GM18873 (cell line): Measurements from ENCODE around the gene TRMT6.

Experiments
- ATAC-seq: cut with Tn5 transposase; IDR thresholded peaks from one replicate; pipeline ENCODE4 v1.9.1; 2021; ENCODE audit warnings: mild to moderate bottlenecking, moderate library complexity, moderate number of reproducible peaks; ENCODE audit not compliant: unreplicated experiment, low FRiP score

TRMT6 gene

DNA sequence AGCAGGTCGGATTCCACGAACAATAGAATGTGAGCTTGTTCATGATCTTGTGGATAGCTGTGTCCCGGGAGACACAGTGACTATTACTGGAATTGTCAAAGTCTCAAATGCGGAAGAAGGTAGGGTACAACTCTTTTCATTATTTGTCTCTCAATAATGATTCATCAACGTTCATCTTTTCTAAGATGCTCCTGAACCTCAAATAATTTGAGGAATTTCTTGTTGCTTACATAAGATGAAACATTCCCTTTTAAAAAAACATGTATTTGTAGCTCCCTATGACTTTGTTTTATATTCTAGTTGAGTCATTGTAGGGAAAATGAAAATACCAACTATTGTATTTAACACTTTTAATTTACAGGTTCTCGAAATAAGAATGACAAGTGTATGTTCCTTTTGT, 17.1 kb upstream of the TRMT6 start:
- no peak for ATAC-seq

DNA sequence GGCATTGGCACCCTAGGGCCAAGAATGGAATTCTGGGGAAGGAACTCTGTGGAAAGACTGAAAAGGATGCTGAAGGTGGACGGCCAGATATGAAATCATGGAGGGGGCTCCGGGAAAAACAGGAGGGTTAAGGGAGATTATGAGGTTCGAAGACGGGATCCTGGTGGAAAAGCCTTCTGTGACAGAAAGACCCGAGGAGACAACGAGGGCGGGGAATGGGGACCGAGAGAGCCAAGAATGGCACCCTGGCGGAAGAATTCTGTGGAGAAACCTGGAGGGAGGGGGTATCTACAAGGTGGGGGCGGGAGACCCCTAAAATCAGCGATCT, 426 bp downstream of the TRMT6 start:
- no peak for ATAC-seq

DNA sequence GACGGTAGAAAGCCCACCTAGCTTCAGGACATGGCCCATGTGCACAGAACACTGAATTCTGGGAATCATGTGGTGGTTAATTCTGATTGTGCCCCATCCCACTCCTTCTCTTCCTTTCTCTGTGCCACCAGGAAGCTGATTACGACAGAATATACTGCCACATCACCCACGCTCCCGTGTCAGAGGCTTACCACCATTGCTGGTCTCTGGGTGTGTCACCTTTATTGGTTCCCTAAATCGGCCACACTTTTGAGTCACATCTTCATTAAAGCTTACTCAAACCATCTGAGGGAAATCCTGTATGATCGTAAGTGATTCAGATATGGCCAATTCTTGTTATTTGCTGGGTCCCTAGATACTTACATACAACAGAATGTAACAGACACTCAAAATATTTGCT, 3.1 kb downstream of the TRMT6 start:
- no peak for ATAC-seq

DNA sequence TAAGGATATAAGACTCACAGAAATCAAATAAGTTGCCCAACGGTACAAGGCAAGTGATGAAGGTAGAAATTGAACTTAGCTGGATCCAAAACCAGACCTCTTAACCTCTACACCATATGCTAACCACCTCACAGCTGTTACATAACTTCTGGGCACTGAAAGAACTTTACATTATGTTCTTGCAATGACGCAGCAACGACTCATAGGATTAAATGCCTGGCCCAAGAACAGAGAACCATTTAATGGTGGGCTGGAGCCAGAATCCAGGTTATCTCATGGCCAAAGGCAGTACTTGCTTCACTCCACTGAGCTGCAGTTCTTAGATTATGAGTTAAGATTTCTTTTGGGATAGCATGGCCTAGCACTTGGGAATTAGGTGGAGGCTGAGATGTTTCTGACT, 4.4 kb downstream of the TRMT6 start:
- no peak for ATAC-seq

- ATAC-seq: no peak
Observed at GRCh38 chr20:5938456-5939029, 11.8 kb downstream of the TRMT6 start.

- ATAC-seq: no peak
Observed at GRCh38 chr20:5936238-5936637, 14.1 kb downstream of the TRMT6 start.

DNA sequence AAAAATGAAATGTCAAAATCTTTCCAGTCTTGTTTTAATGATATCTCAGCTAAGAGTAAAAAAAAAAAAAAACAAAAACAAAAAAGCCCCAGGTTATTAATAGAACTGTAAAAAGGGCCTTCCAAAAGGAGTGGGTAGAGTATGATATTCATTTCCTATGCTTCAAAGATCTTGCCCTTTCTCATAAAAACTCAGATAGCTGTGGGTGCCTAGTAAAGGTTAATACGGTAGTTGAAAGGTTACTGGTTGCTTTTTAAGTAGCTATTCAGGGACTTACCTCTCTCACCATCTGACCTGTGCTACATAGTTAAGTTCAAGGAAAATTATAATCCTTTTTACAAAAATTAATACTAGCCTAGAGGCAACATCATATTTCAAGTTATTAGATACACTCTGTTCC, 14.9 kb downstream of the TRMT6 start:
- ATAC-seq: no peak

DNA sequence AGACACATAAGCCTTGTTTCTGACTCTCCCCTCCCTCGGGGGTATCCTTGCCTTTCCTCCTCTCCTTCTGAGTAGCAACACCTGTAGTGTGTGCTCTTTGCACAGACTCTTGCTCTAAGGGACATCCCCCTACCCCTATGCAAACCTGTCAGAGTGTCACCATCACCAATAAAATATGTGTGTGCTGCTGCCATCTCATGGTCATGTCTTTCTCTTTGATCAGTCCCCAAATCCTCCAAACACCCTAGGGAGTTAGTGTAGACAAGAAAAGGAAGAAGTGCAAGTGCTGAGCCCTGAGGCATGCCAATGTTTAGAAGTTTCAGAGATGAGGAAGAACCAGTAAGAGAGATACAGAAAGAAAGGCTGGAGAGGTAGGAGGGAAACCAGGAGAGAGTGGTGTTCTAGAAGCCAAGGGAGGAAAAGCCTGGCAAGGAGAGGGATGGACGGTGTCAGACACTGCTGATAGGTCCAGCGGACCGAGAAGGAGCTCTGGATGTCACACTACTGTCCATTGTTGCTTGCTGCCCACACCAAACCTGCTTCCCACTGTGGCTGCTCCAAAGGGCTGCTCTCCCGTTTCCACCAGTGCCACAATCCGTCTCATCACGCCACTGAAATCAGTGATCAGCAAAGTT, 16.4 kb downstream of the TRMT6 start:
- no peak for ATAC-seq

GRCh38 chr20:5932796-5933195, 17.5 kb downstream of the TRMT6 start:
- no peak for ATAC-seq

DNA sequence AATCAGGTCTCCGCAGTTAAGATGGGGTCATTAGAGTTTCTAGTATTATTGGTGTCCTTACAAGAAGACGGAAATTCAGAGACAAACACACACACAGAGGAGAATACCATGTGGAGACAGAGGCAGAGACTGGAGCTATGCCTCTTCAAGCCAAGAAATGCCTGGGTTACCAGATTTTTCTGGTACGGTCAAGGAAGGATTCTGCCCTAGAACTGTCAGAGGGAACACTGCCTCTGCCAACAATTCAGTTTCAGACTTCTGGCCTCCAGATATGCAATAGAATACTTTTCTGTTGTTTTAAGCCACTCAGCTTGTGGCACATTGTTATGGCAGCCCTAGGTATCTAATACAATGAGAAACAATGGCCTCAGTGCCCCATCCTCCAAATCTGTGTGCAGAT, 18.9 kb downstream of the TRMT6 start:
- no peak for ATAC-seq

DNA sequence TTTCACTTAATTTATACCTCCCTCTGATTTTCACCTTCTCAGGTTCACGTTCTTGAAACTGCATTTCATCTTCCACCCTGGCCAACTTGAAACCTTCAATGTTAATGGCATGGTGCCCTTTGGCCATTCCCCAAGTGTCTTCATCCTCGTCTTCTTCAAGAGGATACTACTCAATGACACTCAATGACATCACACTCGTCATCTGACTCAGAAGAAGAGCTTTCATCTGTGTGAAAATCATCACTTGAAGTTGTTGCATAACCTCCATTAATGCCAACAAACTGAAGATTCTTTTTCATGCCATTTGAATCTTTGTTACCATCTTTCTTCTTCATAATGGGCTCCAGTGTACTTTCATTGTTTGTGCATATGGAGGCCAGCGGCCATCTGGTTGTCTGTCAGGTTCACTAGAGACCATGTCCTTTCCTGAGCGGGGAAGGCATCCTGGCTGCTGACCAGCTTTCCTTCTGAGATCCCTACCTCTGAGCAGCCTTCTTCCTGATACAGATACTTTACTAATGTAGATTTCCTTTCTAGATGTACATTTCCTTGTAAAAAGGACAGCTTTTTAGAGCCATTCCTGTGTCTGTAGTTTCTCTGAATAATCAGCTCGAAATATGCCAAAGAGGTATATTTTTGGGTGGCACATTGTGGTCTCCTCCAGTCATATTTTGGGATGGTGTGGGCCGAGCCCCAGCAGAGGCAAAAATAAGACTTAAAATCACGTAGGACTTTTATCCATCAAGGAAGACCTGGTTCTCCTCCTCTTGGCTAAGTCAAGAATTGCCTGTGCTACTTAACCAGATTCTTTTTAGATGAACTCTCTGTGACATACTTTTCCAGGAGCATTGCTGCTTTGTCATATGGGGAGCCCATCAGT, 21.3 kb downstream of the TRMT6 start:
- ATAC-seq: no peak

DNA sequence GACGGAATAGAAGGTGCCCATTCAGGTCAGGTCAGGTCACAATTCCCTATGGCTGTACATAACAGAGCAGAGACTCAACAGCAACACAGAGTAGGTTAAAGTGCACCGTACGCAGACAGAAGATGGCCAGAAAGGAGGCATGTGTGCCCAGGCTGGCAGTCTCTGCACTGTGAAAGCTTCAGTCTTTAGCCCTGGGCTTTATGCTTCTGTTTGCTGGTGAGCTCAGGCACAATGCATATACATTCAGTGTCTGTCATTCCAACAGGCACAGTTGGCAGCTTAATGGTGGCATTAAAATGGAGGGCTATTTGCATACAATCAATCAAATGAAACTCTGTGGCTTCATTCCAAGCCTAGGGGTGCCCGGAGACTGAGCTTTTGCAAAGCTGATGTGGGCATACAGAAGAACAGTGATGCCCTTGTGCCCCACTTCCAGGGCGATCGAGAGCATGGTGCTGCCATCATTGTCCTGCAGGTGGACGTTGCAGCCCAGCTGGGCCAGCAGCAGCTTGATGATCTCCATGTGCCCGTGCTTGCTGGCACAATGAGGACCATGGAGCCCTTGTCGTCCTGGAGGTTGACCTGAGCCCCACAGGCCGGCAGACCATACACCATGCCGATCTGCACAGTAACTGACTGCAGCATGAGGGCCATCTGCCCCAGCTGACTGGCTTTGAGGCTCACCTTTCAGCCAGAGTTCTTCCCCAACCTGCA, 22.4 kb downstream of the TRMT6 start:
- ATAC-seq: no peak

DNA sequence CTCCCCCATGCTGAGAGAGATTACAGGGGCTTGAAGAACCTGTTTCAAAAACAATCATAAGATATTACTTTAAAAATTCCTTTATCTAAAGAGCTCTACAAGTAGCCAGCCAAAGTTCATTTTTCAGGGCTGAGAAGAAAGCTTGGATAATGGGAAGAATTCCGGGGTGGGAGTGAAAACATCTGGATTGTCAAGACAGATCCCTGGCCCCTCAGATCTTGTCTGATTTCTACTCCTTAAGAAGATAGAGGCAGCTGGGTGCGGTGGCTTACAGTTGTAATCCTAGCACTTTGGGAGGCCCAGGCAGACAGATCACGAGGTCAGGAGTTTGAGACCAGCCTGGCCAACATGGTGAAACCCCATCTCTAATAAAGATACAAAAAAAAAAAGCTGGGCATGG, 24.8 kb downstream of the TRMT6 start:
- no peak for ATAC-seq

DNA sequence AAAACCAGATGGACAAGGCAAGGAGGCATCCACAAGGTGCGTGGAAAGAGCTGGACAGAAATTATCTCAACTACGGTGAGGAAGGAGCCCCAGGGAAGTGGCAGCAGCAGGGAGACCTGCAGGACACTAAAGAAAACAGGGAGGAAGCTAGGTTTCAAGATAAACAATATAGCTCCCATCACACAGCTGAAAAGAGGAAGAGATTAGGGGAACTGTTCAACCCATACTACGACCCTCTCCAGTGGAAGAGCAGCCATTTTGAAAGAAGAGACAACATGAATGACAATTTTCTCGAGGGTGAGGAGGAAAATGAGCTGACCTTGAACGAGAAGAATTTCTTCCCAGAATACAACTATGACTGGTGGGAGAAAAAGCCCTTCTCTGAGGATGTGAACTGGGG, 26.8 kb downstream of the TRMT6 start:
- no peak for ATAC-seq

DNA sequence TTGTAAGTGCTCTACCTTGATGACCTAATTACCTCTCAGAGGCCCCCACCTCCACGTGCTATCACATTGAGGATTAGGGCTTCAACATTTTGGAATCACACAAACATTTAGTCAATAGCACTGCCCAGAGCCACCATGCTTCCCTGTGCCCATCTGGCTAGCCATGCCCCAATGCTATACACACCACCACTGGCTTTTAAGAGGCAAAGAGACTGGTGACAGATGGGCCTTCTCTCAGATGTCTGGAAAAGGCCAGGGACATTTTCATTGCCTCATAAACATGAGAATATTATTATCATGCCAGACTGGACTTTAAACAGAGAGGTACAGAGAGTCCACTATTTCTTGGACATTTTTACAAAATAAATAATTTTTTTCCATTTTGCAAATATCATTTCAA, 29.8 kb downstream of the TRMT6 start:
- no peak for ATAC-seq

- ATAC-seq: no peak
Observed at GRCh38 chr20:5919626-5920544, 30.4 kb downstream of the TRMT6 start.

- ATAC-seq: no peak
Observed at GRCh38 chr20:5918856-5919625, 31.3 kb downstream of the TRMT6 start.

GRCh38 chr20:5914859-5915258, 35.5 kb downstream of the TRMT6 start:
- no peak for ATAC-seq

- ATAC-seq: no peak
Observed at GRCh38 chr20:5913166-5913565, 37.2 kb downstream of the TRMT6 start.

DNA sequence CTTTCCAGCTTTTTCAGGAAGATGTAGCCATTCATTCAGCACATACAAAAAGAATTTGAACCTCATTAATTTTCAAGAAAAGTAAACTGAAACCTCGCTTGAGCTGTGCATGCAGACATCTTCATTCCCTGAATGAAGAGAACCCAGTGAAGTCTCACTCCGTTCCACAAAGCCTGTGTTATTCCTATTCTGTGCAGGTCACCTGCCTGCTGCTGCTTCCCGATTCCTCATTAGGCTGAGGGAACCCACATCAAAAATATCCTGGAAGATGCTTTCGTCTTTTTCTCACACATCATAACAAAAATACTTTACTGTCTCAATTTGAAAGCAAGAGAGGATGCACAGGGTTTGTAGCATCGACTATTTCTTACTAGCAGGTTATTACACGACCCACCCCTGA, 40.1 kb downstream of the TRMT6 start:
- ATAC-seq: no peak
